HG02678 (cell line): Measurements from ENCODE around the gene TC2N.
"Not testable (repeated sequence)": the region's sequence is repeated elsewhere in the genome, so short reads cannot be mapped to it uniquely, and the experiment has no call there.

Experiments used
- ATAC-seq: cut with Tn5 transposase; IDR thresholded peaks from one replicate; pipeline ENCODE4 v1.9.1; 2021; ENCODE audit warnings: mild to moderate bottlenecking, moderate library complexity; ENCODE audit not compliant: unreplicated experiment

TC2N gene

GRCh38 chr14:91870001-91870400 lies 2.7 kb upstream of the TC2N start:
- no peak for ATAC-seq

- ATAC-seq, result no peak
Measured at GRCh38 chr14:91869556-91869955, 2.2 kb upstream of the TC2N start.

DNA sequence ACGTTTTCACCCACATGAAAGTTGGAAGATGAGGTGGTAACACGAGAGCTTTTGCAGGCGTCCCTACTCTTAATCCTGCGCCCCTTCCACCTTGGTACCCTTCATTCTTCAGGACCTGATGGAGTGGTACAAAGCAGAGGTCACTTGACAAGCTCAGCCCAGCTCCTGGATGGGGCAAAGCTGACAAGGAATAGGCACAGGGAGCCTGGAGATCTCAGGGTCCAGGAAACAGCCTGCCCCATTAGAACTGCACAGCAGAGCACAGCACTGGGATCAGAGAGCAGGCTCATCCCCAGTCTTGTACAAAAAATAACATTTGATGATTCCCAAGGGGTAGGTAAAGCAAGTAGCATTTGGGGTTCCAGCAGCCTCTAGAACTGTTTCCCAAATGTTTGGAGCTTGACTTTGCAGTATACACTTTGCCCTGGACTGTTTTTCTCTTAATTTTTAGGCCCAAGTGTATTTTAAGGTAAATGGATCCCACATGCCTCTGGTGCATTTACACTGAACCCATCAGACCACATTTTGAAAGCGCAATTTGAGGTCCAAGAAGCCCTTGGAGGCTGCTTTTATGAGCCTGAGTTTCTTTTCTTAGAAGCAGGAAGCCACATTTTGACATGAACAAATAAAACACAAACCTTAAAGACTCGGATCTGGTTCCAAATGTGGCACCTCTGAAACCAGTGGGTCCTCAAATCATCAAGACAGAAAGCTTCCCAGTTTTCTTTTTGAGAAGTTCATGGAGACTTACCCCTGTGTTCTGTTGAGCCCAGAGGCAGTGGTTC lies 633 bp downstream of the TC2N start:
- no peak for ATAC-seq

DNA sequence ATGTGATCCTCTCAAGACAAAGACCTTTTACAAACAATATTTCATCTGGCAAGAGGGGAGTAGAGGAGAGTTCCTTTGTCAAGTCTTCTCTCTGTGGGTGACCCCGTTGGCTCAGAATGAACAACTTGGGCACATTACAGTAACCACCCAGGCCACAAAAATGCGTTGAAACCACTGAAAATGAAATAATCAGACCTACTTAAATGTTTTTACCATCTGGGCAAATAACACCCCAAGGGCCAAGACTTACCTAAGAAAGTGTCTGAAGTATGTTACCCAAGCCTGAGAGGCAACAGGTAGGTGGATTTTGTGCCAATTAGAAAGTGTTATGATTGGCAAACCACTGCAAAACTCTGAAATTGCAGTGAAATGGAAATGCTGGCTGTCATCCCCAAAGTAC lies 1.3 kb downstream of the TC2N start:
- ATAC-seq, result no peak

- ATAC-seq, result no peak
Measured at GRCh38 chr14:91862417-91862816, 4.9 kb downstream of the TC2N start.

GRCh38 chr14:91861091-91861490 lies 6.2 kb downstream of the TC2N start:
- no peak for ATAC-seq

- no peak for ATAC-seq
Measured at GRCh38 chr14:91860238-91860637, 7.1 kb downstream of the TC2N start.

GRCh38 chr14:91858536-91859275 lies 8.6 kb downstream of the TC2N start:
- no peak for ATAC-seq

DNA sequence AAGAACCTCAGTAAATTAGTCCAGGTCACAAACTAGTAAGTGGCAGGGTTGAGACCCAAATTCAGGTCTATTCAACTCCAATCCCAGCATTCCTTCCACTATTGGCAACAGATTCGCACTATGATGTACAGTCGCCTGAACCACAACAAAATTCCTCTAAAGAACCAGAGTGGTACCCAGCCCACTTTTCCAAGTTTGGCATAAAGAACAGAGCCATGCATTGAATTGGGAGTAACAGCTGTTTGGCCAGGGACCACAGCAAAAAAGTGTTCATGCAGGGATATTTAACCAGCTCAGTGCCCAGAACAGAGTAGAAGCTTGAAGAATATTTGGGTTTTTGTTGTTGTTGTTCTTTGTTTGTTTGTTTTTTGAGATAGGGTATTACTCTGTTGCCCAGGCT lies 9.7 kb downstream of the TC2N start:
- no peak for ATAC-seq

DNA sequence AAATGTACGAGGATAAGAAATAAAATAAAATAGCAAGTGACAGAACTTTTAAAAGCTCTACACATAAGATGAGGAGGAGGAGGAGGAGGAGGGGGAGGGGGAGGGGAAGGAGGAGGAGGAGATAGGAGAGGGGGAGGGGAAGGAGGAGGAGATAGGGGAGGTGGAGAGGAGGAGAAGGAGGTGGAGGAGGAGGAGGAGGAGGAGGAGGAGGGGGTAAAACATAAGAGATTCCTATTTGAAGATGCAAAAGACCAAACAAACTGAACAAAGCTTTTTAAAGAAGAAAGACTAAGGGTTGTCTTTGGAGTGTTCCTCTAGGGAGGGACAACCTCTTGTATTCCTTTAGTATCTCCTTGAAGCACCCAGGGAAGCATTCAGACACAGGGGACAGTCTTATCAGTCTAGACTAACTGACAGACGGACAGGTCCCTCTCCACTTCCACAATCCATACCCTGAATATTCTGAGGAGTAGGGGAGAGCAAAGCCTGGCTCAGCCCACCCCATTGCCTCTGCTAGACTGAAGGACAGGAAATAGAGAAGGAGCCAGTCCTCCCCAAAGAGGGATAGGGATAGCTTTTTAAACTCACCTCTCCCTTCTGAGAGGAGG lies 12.9 kb downstream of the TC2N start:
- no peak for ATAC-seq

DNA sequence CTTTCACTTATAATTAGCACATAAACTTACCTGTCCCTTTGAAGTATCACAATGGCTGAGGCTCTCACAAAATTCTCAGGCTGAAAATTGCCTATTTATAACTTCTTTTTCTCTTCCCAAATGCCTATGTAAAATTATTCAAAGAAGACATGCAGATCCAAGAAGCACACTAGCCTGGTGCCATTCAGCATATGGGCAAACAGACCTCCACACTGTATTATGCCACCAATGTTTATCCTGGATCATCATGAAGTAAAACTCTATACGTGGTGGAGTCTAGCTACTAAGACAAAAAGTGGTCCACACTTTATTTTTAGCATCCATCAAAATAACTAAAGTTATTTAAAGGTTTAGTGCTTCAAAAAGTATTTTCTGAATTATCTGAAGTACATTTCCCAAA lies 15.8 kb downstream of the TC2N start:
- no peak for ATAC-seq

DNA sequence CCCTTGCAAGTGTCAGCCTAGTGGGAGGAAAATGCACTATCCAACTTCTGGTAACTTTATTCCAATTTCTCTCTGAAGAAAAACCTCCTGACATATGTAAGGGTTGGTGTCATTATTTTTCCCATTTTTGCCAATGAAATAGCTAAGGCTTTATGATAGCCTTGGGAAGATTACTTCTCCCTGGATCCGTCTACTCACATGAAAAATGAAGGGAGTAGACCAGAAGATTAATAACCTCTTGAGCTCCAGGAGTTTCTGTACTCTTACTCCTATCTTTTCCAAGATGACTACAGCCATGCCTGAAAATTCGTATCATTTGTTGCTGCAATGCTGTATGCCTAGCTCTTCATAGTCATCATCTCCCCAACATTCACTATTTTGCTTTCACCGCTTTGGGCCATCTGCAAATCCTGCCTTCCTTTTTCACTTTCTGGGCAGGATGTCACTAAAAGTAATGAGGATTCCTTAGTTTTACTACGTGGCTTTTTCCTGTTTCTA lies 18.8 kb downstream of the TC2N start:
- ATAC-seq, result no peak

DNA sequence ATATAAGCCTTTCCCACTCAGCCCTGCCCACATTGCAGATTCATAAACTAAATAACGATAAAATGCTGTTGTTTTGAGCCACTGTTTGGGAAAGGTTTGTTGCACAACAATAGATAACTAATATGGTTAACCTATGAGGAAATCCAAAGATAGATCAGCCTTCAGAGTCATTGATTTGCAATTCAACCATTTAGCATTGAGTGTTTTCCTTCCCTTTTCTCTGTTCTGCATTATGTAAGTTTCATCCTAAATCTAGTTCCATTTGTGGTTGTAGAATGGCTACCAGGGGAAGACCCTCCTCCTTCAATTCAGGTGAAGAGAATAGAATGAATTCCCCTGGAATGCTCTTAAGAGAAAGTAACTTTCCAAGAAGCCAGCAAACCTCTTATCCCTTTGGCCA lies 19.6 kb downstream of the TC2N start:
- ATAC-seq, result no peak

DNA sequence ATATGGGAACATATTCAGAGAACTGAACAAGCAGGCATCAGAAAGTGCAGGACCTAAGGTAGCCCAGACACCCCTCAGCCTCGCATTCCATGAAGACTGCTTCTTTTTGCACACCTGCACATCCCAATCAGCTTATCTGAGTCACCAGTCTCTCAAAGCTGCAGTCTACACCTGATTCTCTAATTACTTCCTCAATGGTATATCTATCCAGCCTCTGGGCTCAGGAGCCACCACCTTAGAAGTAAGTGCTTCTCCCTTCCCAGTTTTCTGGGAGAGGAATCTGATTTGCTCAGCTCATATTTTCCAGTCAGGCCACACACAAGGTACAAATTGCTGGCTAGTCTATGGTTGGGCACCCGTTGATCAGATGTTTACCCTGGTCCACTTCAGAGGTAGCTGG lies 21.7 kb downstream of the TC2N start:
- ATAC-seq, result no peak

GRCh38 chr14:91845056-91845455 lies 22.3 kb downstream of the TC2N start:
- ATAC-seq, result not testable (repeated sequence)

DNA sequence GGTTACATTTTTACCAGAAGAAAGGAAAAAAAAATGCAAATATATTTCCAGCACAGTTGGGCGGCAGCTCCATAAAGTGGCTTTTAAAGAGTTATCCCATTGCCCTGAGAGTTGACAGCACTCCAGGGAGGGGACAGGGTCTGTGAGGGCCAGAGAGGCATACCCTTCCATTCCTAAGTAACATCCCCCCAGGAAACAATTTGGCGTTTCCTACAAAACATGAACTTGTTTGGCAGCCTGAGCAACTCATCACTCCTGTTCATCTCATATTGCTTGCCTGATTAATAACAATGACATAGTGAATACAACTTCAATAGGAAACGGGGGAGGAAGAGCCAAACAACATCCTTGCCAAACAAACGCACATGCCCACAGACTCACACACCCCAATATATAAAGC lies 23.3 kb downstream of the TC2N start:
- ATAC-seq, result no peak

DNA sequence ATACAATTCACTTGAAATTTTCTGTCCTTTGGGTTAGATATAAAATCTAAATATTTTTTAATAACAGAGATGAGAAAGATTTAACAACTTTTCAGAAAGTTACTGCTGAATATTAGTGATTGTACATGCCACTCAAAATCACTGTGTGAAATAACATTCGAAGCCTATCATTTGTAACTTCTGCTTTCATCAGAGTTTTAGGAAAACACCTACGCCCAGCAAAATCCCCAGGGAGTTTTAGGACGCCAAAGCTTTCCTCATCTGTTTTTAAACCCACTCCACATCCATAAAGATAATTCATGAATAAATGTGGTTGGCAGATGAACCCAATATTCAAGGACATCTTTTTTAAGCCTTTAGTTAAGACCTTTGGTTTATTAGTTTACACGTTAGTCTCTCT lies 23.9 kb downstream of the TC2N start:
- ATAC-seq, result no peak

GRCh38 chr14:91841065-91841464 lies 26.3 kb downstream of the TC2N start:
- no peak for ATAC-seq

DNA sequence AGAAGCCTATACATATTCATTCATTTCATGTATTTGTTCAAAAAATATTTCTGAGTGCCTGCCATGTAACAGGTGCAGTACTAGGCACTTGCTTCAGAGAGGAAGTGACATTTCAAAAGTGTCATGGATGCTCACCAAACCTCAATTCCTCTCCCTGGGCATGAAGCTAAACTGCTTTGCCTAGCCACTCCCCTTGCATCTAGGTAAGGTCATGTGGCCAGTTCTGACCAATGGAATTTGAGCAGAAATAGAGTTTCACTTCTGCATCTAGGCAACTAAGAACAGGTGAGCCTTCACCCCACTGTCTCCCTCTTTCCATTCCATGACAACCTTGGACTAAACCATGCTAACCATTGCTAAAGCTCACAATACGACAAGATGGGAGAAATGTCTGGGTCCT lies 27.6 kb downstream of the TC2N start:
- no peak for ATAC-seq

- no peak for ATAC-seq
Measured at GRCh38 chr14:91837076-91837475, 30.3 kb downstream of the TC2N start.

DNA sequence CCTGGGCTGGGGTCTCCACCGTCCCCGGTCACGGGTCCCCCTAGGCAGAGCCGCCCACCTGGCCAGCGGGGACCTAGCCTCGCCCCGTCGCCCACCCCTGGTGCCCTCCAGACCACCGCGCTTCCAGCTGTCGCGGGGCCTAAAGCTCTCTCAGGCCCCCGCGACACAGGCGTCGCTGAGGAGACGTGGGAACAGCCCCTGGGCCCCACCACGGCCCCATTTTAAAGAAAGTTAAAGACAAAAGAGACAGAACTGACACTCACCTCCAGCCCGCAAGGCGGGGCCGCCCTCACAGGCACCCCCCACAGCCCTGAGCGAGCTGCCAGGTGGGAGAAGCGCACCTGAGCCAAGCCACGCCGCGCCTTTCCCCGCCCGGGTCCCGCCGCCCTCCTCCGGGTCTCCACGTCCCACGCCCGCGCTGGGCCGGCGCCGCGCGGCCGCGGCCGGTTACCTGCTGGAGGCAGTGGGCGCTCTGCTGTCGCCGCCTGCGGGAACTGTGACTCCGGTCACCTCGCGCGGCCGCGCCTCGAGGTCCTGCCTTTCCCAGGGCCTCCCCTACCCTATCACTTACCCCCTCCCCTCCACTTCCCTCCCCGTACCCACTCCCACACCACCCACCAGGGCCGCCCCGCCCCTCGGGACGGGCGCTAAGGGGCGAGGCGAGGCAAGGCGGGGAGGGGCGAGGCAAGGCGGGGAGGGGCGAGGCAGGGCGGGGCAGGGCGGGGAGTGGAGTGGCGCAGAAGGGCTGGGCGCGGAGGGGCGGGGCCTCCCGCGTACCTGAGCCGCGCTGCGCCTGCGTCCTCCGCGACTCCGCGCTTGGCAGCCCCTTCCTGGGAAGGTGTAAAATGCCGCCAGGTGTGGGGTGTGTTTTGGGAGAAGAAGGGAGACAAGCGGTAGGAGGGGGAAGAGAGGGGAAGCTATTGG lies 31.2 kb downstream of the TC2N start:
- no peak for ATAC-seq
